Activated CD8-positive, alpha-beta memory T cell treated with anti-CD3 and anti-CD28 coated beads, Interleukin-2, amount 50 U/mL, for 4 hours (primary cell): ENCODE data around the gene AKTIP.
"Not testable (repeated sequence)": the region's sequence is repeated elsewhere in the genome, so short reads cannot be mapped to it uniquely, and the experiment has no call there.

ENCODE experiments used
- DNase-seq: peaks from one replicate; pipeline ENCODE4 v3.0.0-alpha.2; 2020

Gene AKTIP

GRCh38 chr16:53515259-53515658 lies 12.2 kb upstream of the AKTIP start:
- DNase-seq, result no peak

- DNase-seq, result not testable (repeated sequence)
Measured at GRCh38 chr16:53512795-53513194, 9.8 kb upstream of the AKTIP start.

GRCh38 chr16:53511403-53512280 lies 8.6 kb upstream of the AKTIP start:
- no peak for DNase-seq

GRCh38 chr16:53511084-53511402 lies 8.0 kb upstream of the AKTIP start:
- DNase-seq, result no peak

DNA sequence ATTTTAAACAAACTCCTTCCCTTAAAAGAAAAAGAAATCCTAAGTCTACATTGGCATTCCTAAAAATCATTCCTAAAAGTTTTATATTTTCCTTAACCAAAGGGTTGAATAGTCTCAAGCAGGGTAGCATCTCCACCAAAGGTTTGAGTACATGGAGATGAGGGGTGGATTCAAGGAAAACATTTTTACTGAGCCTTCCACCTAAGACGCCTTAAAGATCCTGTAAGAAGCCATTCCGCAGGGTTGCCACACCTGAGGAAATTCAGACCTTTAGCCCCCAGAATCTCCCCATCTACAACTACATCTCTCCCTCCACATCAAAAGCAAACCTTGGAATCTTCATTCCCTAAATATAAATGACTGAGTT lies 7.7 kb upstream of the AKTIP start:
- DNase-seq, result no peak

DNA sequence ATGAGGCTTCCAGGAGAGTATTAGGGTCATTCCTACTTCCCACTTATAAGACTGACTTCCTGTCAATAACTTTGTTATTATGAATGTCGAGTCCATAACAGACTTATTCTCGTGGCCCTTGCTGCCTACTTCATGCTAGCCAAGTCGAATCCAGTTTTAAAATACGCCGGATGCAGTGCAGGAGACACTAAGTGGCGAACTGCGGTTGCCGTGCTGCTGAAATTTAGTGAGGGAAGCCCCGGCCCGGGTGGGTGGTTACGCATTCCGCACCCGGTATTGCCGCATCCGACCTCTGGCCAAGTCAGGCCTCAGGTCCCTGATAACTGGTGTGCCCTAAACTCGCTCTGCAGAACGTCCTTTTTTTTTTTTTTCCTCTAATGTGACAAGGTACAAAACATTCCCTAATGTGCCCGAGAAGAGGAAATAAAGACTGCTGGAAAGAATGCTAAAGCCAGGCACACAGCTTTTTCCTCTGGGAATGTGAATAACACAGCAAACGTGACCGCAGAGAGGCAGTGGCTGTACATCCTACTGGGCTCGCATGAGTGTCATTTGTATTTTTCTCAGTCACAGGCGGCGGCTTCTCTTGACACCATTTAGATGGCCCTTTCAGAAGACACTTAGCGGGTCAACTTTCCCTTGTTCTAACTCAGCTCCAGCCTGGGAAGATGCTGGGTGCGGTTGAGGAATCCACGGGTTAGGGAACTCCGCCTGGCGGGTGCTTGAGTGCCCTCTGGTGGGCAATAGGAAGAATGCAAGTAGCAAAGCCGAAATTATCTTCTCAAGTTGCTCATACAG lies 7.1 kb upstream of the AKTIP start:
- DNase-seq, result peak; percentile 44

GRCh38 chr16:53507464-53508179 lies 4.6 kb upstream of the AKTIP start:
- DNase-seq, result no peak

- no peak for DNase-seq
Measured at GRCh38 chr16:53506254-53506653, 3.2 kb upstream of the AKTIP start.

DNA sequence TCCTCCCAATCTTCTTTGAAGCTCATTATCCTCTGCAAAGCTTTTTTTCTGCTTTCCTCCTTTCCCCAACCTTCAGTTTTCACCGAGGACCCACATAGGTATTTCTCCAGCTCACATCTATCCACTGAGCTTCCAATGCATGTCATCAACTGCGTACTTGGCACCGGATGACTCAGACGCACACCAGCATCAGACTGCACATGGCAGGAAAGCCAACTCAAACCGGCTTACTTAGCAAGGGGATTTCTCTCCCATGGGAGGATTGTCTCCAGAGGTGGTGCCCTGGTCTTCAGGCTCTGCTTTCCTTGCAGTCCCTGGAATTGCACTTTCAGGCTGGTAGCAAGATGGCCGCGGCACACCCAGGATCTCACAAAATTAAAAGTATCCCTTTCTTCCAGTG lies 1.7 kb upstream of the AKTIP start:
- peak; percentile 26 for DNase-seq

DNA sequence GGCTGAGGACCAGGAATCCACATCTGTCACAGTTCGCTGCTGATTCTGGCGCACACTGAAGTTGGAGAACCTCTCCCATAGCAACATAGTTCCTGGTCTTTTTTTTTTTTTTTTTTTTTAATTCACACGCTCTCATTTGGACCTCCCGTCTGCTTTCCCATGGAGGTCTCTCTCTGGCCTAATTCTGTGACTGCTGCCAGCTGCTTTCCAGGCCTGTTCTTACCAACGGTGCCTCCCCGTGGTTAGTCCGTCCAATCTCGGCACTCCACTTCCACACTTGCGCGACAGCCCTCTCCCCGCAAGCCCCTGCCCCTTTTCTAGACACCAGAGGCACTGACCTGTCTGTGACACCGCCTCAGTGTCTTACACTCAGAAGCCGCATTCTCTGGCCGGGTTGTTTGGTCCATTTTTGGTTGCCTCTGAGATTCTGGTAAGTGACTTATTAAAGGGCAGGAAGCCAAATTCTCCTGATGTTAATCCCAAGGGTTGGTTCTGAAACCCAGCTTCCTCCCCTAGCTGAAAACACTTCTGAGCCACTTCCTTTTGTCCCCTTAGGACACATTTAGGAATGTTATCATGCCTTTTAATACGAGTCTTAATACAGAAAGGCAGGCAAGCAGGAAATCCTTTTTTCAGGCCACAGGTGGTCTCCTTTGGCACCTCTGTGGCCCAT lies 1.1 kb upstream of the AKTIP start:
- DNase-seq, result peak; percentile 29

- peak; percentile 99 for DNase-seq
Measured at GRCh38 chr16:53503270-53503923, 388 bp upstream of the AKTIP start.

DNA sequence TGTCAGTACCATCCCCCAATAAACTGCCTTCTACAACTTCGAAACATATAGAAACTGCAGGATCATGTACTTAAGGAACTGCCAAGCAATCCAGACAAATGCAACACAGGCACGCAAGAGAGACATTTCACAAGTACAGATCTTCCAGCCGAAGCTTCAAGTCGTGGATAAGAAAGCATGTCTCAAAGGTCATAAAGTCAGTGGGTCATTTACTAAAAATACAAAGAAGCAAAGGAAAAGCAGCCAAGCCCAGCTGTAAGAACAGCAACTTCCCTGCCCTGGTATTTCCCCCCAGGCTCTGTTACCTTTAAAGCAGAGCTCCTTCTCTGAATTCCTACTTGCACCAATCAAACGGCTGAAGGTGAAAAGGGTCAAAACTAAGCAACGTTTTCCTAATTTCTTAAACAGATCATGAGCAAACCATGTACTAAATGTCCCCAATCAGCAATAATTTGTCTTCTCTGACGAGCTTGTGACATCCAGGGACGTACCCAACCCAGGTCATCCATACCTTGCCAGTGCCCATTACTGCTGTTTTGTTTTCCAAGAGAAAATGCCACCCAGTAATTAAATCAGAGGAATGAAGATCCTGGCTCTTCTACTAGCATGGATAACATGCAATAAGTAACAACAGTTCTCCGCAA lies 1.7 kb downstream of the AKTIP start:
- no peak for DNase-seq

GRCh38 chr16:53498984-53499383 lies 4.0 kb downstream of the AKTIP start:
- DNase-seq, result no peak

DNA sequence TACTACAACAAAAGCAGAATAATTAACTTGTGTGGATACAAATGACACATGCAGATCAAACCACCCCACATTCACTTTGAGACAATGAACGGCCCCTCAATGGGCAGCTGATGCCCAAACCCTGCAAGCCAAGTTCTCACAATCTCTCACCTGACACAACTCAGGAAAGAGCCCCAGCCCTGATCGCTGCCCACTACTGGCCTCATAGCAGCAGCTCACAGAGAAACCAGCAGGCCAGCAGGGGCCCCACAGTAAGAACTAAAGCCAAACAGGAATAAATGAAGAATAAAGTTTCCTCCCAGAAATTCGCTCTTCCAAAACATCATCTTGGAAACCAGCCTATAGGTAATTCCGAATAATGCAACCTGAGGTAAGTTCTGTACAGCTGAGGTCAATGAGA lies 7.7 kb downstream of the AKTIP start:
- DNase-seq, result no peak

- DNase-seq, result no peak
Measured at GRCh38 chr16:53494636-53495035, 8.4 kb downstream of the AKTIP start.

DNA sequence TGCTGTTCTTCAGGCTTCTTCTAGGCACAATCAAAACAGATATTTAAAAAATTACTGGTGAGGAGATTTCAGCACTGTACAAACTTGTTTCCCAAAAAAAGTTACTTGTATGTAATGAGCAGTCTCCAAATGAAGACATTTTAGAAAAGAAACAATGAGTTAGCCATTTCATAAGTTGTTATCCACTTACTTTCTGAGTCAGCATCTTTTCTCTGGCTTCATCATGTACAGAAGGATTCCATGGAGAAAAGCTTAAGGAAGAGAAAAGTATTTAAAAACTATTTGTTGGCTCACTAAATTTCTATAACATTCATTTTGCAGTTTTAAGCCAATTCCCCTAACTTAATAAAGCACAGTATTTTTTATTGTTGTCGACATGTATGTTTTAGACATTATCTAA lies 10.5 kb downstream of the AKTIP start:
- no peak for DNase-seq

- DNase-seq, result no peak
Measured at GRCh38 chr16:53489755-53490154, 13.3 kb downstream of the AKTIP start.

DNA sequence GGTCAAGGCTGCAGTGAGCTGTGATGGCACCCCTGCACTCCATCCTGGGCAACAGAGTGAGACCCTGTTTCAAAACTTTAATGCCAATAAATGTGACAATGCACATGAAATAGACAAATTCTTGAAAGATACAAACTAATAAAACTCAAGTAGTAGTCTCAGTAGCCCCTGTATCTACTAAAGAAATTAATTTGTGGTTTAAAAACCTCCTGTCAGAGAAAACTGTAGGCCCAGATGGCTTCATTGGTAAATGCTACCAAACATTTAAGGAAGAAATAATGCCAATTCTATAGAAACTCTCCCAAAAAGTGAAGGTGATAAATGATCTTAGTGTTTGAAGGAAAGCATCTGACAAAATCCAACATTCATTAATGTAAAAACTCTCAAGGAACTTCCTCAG lies 16.8 kb downstream of the AKTIP start:
- DNase-seq, result no peak

DNA sequence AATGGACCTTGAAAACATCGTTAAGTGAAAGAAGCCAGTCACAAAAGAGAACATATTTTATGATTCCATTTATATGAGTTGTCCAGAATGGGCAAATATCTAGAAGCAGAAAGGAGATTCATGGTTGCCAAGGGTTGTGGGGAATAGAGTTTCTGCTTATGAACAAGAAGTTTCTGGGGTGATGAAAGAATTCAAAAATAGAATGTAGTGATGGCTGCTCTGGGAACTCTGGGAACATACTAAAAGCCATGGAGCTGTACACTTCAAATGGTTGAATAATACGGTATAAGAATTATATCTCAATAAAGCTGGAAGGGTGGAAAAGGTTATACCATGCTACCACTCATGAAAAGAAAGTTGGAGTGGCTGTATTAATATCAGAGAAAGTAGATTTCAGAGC lies 18.5 kb downstream of the AKTIP start:
- no peak for DNase-seq

- no peak for DNase-seq
Measured at GRCh38 chr16:53482123-53482522, 20.9 kb downstream of the AKTIP start.

DNA sequence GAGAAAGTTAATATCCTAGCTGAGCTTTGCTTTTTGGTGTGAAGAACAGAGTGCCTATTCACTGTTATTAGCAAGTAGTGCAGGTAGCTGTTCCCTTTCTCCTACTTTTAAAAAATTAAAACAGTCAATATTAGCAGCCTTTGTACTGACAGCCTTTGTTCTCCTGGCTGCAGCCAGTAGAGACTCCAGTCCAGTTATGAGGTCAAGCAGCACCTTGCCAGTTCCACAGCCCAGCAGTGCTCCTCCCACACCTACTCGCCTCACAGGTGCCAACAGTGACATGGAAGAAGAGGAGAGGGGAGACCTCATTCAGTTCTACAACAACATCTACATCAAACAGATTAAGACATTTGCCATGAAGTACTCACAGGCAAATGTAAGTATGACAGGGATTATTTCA lies 22.6 kb downstream of the AKTIP start:
- no peak for DNase-seq

GRCh38 chr16:53478965-53479364 lies 24.0 kb downstream of the AKTIP start:
- DNase-seq, result no peak
